K562 (cell line): Measurements from ENCODE around the gene RAB17. TPM values are rescaled to one million over a fixed set of nuclear protein-coding genes. Genes with fewer than 3 reads are reported as not detected.

Experiments
- ATAC-seq: fragments of 200-7000 bp; cut with Tn5 transposase; 3 replicates; pipeline ENCODE4 v1.9.1; 2020; ENCODE audit warnings: moderate library complexity
- BruUV-seq: library from RNA; stranded (reverse); fragments of 400-500 nt; replicated peaks from 2 replicates; lab custom pipeline; 2021; lab: Mats Ljungman, UMichigan
- CTCF ChIA-PET: fragments of 300-600 bp; formaldehyde crosslinking; extraction: SDS; loops from one replicate; lab custom pipeline; 2021; ENCODE audit warnings: low intra/inter-chr PET ratio; lab: Yijun Ruan, JAX
- POLR2A ChIA-PET: fragments of 300-600, 350-650 bp; sonication (Branson Sonifier 250); formaldehyde crosslinking; extraction: SDS; loops from one replicate; lab custom pipeline; 2021; ENCODE audit warnings: antibody characterized with exemption, inconsistent platforms; lab: Yijun Ruan, JAX
- DNase-seq, 4 experiments: peaks; one replicate each; pipeline versions ENCODE4 v3.0.0 to v3.0.0-alpha.2; 2011 to 2018; ENCODE audit warnings: low spot score in 3 of 4, mixed read lengths in 3 of 4; ENCODE audit errors: extremely low read depth in 1 of 4
- FAIRE-seq: peaks from 2 replicates; lab custom pipeline; 2011; peaks lifted over from hg19 to GRCh38; lab: Jason Lieb, UNC
- H2AFZ ChIP-seq: 2 replicates; pipeline ENCODE4 v1.6.0; 2011; ENCODE audit warnings: low read depth, low read length, control low read depth, inconsistent platforms
- H3K27ac ChIP-seq: fragments of 200-600 bp; 3 replicates; pipeline ENCODE4 v1.8.0; 2011; ENCODE audit warnings: low read depth, mild to moderate bottlenecking, control low read depth, inconsistent platforms, low read length, moderate library complexity, mixed read lengths; ENCODE audit errors: extremely low read depth
- H3K27me3 ChIP-seq, 2 experiments: fragments of 300-600 bp in 1 of 2; 2 replicates in 1 of 2; 3 replicates in 1 of 2; pipeline versions ENCODE4 v1.6.0 to v1.8.0; 2011; ENCODE audit warnings: inconsistent platforms in 2 of 2, low read length in 2 of 2, mild to moderate bottlenecking in 1 of 2, mixed read lengths in 1 of 2, moderate library complexity in 1 of 2; ENCODE audit not compliant: control insufficient read depth in 2 of 2, insufficient read depth in 2 of 2
- H3K36me3 ChIP-seq: fragments of 300-600 bp; 3 replicates; pipeline ENCODE4 v1.8.0; 2011; ENCODE audit warnings: mild to moderate bottlenecking, low read length, inconsistent platforms; ENCODE audit not compliant: control insufficient read depth, insufficient read depth
- H3K4me1 ChIP-seq, 2 experiments: fragments of 200-600 bp in 1 of 2; replicated peaks in 1 of 2; 2 replicates in 1 of 2; 3 replicates in 1 of 2; pipeline versions ENCODE4 v1.5.1 to v1.8.0; 2011; ENCODE audit warnings: inconsistent platforms in 2 of 2, low read length in 2 of 2, mild to moderate bottlenecking in 1 of 2, mixed read lengths in 1 of 2, moderate library complexity in 1 of 2; ENCODE audit not compliant: control insufficient read depth in 2 of 2, insufficient read depth in 2 of 2
- H3K4me2 ChIP-seq: 2 replicates; pipeline ENCODE4 v1.6.1; 2011; ENCODE audit warnings: low read length, control low read depth, inconsistent platforms, mixed read lengths; ENCODE audit not compliant: insufficient read depth
- H3K4me3 ChIP-seq: fragments of 200-600 bp; sonication (generic), shearing (Covaris generic); 2 replicates; pipeline ENCODE4 v1.5.1; 2016; ENCODE audit warnings: control low read depth, inconsistent platforms
- H3K79me2 ChIP-seq: fragments of 200-600 bp; 3 replicates; pipeline ENCODE4 v1.8.0; 2011; ENCODE audit warnings: low read length, inconsistent platforms; ENCODE audit not compliant: control insufficient read depth, insufficient read depth
- H3K9ac ChIP-seq, 2 experiments: 2 replicates each; pipeline versions ENCODE4 v1.6.0 to v1.6.1; 2011; ENCODE audit warnings: low read depth in 2 of 2, low read length in 2 of 2, control low read depth in 1 of 2, inconsistent platforms in 1 of 2, mild to moderate bottlenecking in 1 of 2, mixed read lengths in 1 of 2; ENCODE audit not compliant: insufficient read depth in 1 of 2
- H3K9me1 ChIP-seq: one replicate; pipeline ENCODE4 v1.6.0; 2011; ENCODE audit warnings: inconsistent platforms, mild to moderate bottlenecking, low read length, moderate library complexity; ENCODE audit not compliant: control insufficient read depth, insufficient read depth
- H3K9me3 ChIP-seq: replicated peaks from 2 replicates; pipeline ENCODE4 v1.5.1; 2011; ENCODE audit warnings: low read depth, low read length, inconsistent platforms; ENCODE audit not compliant: control insufficient read depth, insufficient read depth
- H4K20me1 ChIP-seq: replicated peaks from 2 replicates; pipeline ENCODE4 v1.6.1; 2011; ENCODE audit warnings: low read length, inconsistent platforms, mixed read lengths; ENCODE audit not compliant: control insufficient read depth, insufficient read depth
- BRF1 ChIP-seq: IDR thresholded peaks from 3 replicates; pipeline ENCODE4 v1.6.1; 2011; ENCODE audit warnings: borderline replicate concordance, mild to moderate bottlenecking; ENCODE audit not compliant: insufficient read length; ENCODE audit errors: extremely low read depth
- CCNT2 ChIP-seq: IDR thresholded peaks from 2 replicates; pipeline ENCODE4 v1.6.1; 2011; ENCODE audit warnings: borderline replicate concordance, low read depth, mild to moderate bottlenecking, moderate library complexity, mixed read lengths, low read length; ENCODE audit not compliant: insufficient read length; ENCODE audit errors: extremely low read depth
- DMBX1 ChIP-seq: fragments of 250-450 bp; sonication (Bioruptor Pico); IDR thresholded peaks from 2 replicates; pipeline ENCODE4 v1.8.0; 2022; ENCODE audit warnings: inconsistent platforms, mild to moderate bottlenecking, moderate library complexity, borderline replicate concordance
- HINFP ChIP-seq: fragments of 450-650 bp; conservative IDR thresholded peaks from 2 replicates; pipeline ENCODE4 v1.6.1; 2016; ENCODE audit warnings: missing genetic modification characterization, low read depth, mild to moderate bottlenecking, control low read depth, missing compliant biosample characterization
- SAFB ChIP-seq: fragments of 200-400 bp; formaldehyde crosslinking; IDR thresholded peaks from 2 replicates; pipeline ENCODE4 v1.6.1; 2017; ENCODE audit warnings: low read depth, low read length, borderline replicate concordance
- TCF3 ChIP-seq: sonication (generic); formaldehyde crosslinking; IDR thresholded peaks from 2 replicates; pipeline ENCODE4 v1.4.0; 2020; ENCODE audit warnings: mild to moderate bottlenecking, missing genetic modification reagents
- ZBTB33 ChIP-seq: sonication (generic); formaldehyde crosslinking; IDR thresholded peaks from 2 replicates; pipeline ENCODE4 v1.8.1; 2023; ENCODE audit warnings: mild to moderate bottlenecking, missing genetic modification reagents
- ZNF584 ChIP-seq: fragments of 200-800 bp; sonication (Bioruptor generic); IDR thresholded peaks from 2 replicates; pipeline ENCODE4 v1.6.1; 2016; ENCODE audit warnings: low read depth, mild to moderate bottlenecking, missing genetic modification characterization, missing compliant biosample characterization
- ZNF589 ChIP-seq: fragments of 200-800 bp; sonication (Bioruptor generic); IDR thresholded peaks from 2 replicates; pipeline ENCODE4 v1.6.1; 2016; ENCODE audit warnings: low read depth, missing genetic modification characterization, missing compliant biosample characterization
- WGBS: fragments of 100-300 bp; shearing (Covaris generic); methylation state at CpG from one replicate; pipeline ENCODE4 v1.1.6; 2016; ENCODE audit warnings: low coverage, mixed read lengths; ENCODE audit not compliant: insufficient coverage; ENCODE audit errors: missing lambda C conversion rate; 5-methylcytosine and 5-hydroxymethylcytosine counted together
- in situ Hi-C: fragments of 300-500 bp; cut with MboI; formaldehyde crosslinking; loops from 4 replicates; pipeline ENCODE4 v1.15.0; 2018; ENCODE audit warnings: inconsistent platforms, mixed read lengths
- intact Hi-C: fragments of 100-400 bp; cut with micrococcal nuclease; formaldehyde crosslinking; loops from 2 replicates; pipeline ENCODE4 v1.14.2; 2022
- polyA plus RNA-seq, 8 experiments: library from polyadenylated mRNA; depleted of rRNA in 4 of 8; stranded (reverse) in 5 of 8; unstranded in 3 of 8; fragments of >200 nt; fragmentation: Nextera tagmentation in 2 of 8; fragmentation: Illumina TruSeq in 1 of 8; extraction: Ambion mirVana in 2 of 8; extraction: Trizol in 1 of 8; gene quantifications; 2 replicates each; pipeline versions ENCODE4 v1.2.1 to v1.2.3, GENCODE V29; 2011 to 2014; ENCODE audit warnings: inconsistent platforms in 1 of 8, missing spikeins in 1 of 8
- total RNA-seq, 7 experiments: library from RNA; depleted of rRNA in 6 of 7; stranded (reverse); fragments of >200 nt in 6 of 7; fragmentation: Illumina TruSeq in 2 of 7; extraction: Trizol in 2 of 7; gene quantifications; 2 replicates each; pipeline versions ENCODE4 v1.2.1 to v1.2.3, GENCODE V29; 2011 to 2021; ENCODE audit warnings: low replicate concordance in 1 of 7

RAB17 gene
- total and polyA plus RNA-seq, 9 of the 15 experiments (the other 6 are each of a cell fraction or from before 2014, with no cell fraction given) = 0.13 TPM; not detected in 8

GRCh38 chr2:237572742-237573101 is 17.8 kb downstream of the RAB17 start:
- ChIA-PET CTCF (interaction anchor here (2.6 kb wide), 1 partner anchor 60 kb away, joined by 51 read pairs; no protein-coding TSS in a partner anchor), POLR2A (interaction anchor here (1.2 kb wide), 1 partner anchor 64 kb away, joined by 3 read pairs; no protein-coding TSS in a partner anchor)
- H3K79me2 ChIP-seq = no peaks in the 10 kb centered on the region
- peaks cover under 1 to 46% of the 10 kb centered on the region in 2 experiments; a peak in 4 of 5 replicates for H3K27me3 ChIP-seq
- H3K4me3 ChIP-seq = no peak overlapping the region
- no TSS peak for BruUV-seq
- no peak for TF ChIP-seq TCF3
- TF ChIP-seq BRF1 = no peak
- TF ChIP-seq CCNT2 = no peak
- TF ChIP-seq ZBTB33 = no peak
- TF ChIP-seq ZNF589 (CRISPR knock-in tag) = no peak
- no peak for TF ChIP-seq HINFP
- no peak for TF ChIP-seq SAFB
- no peak for TF ChIP-seq ZNF584 (CRISPR knock-in tag)
- no peak for TF ChIP-seq DMBX1
- DNase-seq (no peak), FAIRE-seq (no peak), ATAC-seq (no peak)
- no peak overlapping the region for H3K9ac ChIP-seq
- no peak overlapping the region for H2AFZ ChIP-seq
- no peaks in the 10 kb centered on the region for H3K9me1 ChIP-seq
- intact Hi-C loops = loop anchor here (1.0 kb wide), 2 partner anchors 60 to 418 kb away; no protein-coding TSS in a partner anchor
- H4K20me1 ChIP-seq = no peaks in the 10 kb centered on the region
- H3K4me2 ChIP-seq = no peak overlapping the region
- in situ Hi-C loops = loop anchor here (5.0 to 10.0 kb wide), 2 partner anchors 60 to 418 kb away; no protein-coding TSS in a partner anchor
- H3K9me3 ChIP-seq = no peaks in the 10 kb centered on the region
- WGBS = 37% methylated on average over 4 of the region's 4 CpGs
- H3K36me3 ChIP-seq = no peaks in the 10 kb centered on the region
- H3K4me1 ChIP-seq = peaks cover 0 to 3% of the 10 kb centered on the region in 2 experiments; a peak in 1 of 5 replicates
- H3K27ac ChIP-seq = no peak overlapping the region
